OCI-LY7 (cell line): ENCODE data around the gene ZNF655. TPM values are rescaled to one million over a fixed set of nuclear protein-coding genes. Genes with fewer than 3 reads are reported as not detected.

Experiments used
- BruUV-seq: library from RNA; stranded (reverse); fragments of 400-500 nt; replicated peaks from 2 replicates; lab custom pipeline; 2021; lab: Mats Ljungman, UMichigan
- CTCF ChIA-PET: fragments of 300-600 bp; sonication (Branson Sonifier 250); formaldehyde crosslinking; loops from one replicate; lab custom pipeline; 2022; ENCODE audit warnings: antibody characterized with exemption; ENCODE audit not compliant: unreplicated experiment; lab: Charles Lee
- POLR2A ChIA-PET: fragments of 300-600 bp; sonication (Branson Sonifier 250); formaldehyde crosslinking; loops from one replicate; lab custom pipeline; 2022; ENCODE audit warnings: antibody characterized with exemption; lab: Charles Lee
- DNase-seq: peaks from one replicate; pipeline ENCODE4 v3.0.0-alpha.2; 2015; ENCODE audit warnings: low spot score
- H2AFZ ChIP-seq: fragments of 200-600 bp; sonication (generic), shearing (Covaris generic); 2 replicates; pipeline ENCODE4 v1.6.1; 2014; ENCODE audit warnings: mild to moderate bottlenecking, antibody characterized with exemption, low read length, moderate library complexity
- H3K27ac ChIP-seq: fragments of 200-600 bp; sonication (generic); 2 replicates; pipeline ENCODE4 v1.5.1; 2014; ENCODE audit warnings: mixed run types, low read depth, mild to moderate bottlenecking, moderate library complexity, low read length, inconsistent platforms; ENCODE audit not compliant: poor library complexity, severe bottlenecking
- H3K36me3 ChIP-seq: fragments of 200-600 bp; sonication (generic); 2 replicates; pipeline ENCODE4 v1.6.1; 2014; ENCODE audit warnings: mild to moderate bottlenecking, antibody characterized with exemption, low read length, moderate library complexity, mixed read lengths; ENCODE audit not compliant: insufficient read depth
- H3K4me1 ChIP-seq: fragments of 200-600 bp; sonication (generic); 2 replicates; pipeline ENCODE4 v1.5.1; 2014; ENCODE audit warnings: mild to moderate bottlenecking, low read length; ENCODE audit not compliant: insufficient read depth, poor library complexity, severe bottlenecking
- H3K4me2 ChIP-seq: fragments of 200-600 bp; sonication (generic); 2 replicates; pipeline ENCODE4 v1.6.1; 2014; ENCODE audit warnings: mild to moderate bottlenecking, low read length
- H3K4me3 ChIP-seq: fragments of 200-600 bp; sonication (generic); 2 replicates; pipeline ENCODE4 v1.5.1; 2014; ENCODE audit warnings: mild to moderate bottlenecking, low read depth, low read length; ENCODE audit not compliant: poor library complexity, severe bottlenecking
- H3K79me2 ChIP-seq: fragments of 200-600 bp; sonication (generic); 2 replicates; pipeline ENCODE4 v1.6.1; 2016; ENCODE audit warnings: low read depth, mild to moderate bottlenecking, low read length, moderate library complexity, mixed read lengths; ENCODE audit not compliant: insufficient read depth
- H3K9me2 ChIP-seq: fragments of 200-600 bp; sonication (generic); 2 replicates; pipeline ENCODE4 v1.6.1; 2016; ENCODE audit warnings: mild to moderate bottlenecking, low read length, mixed read lengths; ENCODE audit not compliant: insufficient read depth
- H3K9me3 ChIP-seq: fragments of 200-600 bp; sonication (generic); 2 replicates; pipeline ENCODE4 v1.6.1; 2014; ENCODE audit warnings: mild to moderate bottlenecking, mixed run types, low read length, mixed read lengths
- H4K20me1 ChIP-seq: fragments of 200-600 bp; sonication (generic); 2 replicates; pipeline ENCODE4 v1.6.1; 2014; ENCODE audit warnings: mild to moderate bottlenecking, antibody characterized with exemption, low read length, moderate library complexity, mixed read lengths; ENCODE audit not compliant: insufficient read depth
- CTCF ChIP-seq: fragments of 200-600 bp; sonication (generic); conservative IDR thresholded peaks from 2 replicates; pipeline ENCODE4 v1.5.1; 2014; ENCODE audit warnings: mild to moderate bottlenecking, antibody characterized with exemption, low read length, moderate library complexity, mixed read lengths
- EZH2phosphoT487 ChIP-seq: fragments of 200-600 bp; sonication (generic); IDR thresholded peaks from 2 replicates; pipeline ENCODE4 v1.6.1; 2018; ENCODE audit warnings: low read depth, borderline replicate concordance, mild to moderate bottlenecking, mixed run types, antibody characterized with exemption, low read length, moderate library complexity, mixed read lengths
- intact Hi-C: fragments of 100-400 bp; cut with micrococcal nuclease; formaldehyde crosslinking; loops from one replicate; pipeline ENCODE4 v1.10.0; 2022; ENCODE audit not compliant: unreplicated experiment
- total RNA-seq, 2 experiments: library from RNA; depleted of rRNA in 1 of 2; stranded (reverse); fragments of >200 nt in 1 of 2; shearing (Covaris generic) in 1 of 2; gene quantifications; 2 replicates each; pipeline ENCODE4 v1.2.3, GENCODE V29; 2014 to 2022

The ZNF655 gene
- total RNA-seq, 2 experiments from 2014 or later = 64.1 to 79.7 TPM

- Histone ChIP-seq H4K20me1 (no peaks in the 10 kb centered on the region), H3K36me3 (no peaks in the 10 kb centered on the region), H3K4me2 (no peak within 1 kb of the TSS), H3K79me2 (no peaks in the 10 kb centered on the region), H2AFZ (no peak within 1 kb of the TSS), H3K9me3 (no peaks in the 10 kb centered on the region), H3K27ac (no peak within 1 kb of the TSS), H3K4me1 (no peaks in the 10 kb centered on the region), H3K9me2 (no peaks in the 10 kb centered on the region), H3K4me3 (no peak within 1 kb of the TSS)
- POLR2A ChIA-PET = no interaction called here
- intact Hi-C loops = no loop called here
- TF ChIP-seq CTCF (no peak), EZH2phosphoT487 (no peak)
- BruUV-seq = no TSS peak
- CTCF ChIA-PET = no interaction called here
- no peak for DNase-seq
These were observed 39.5 kb downstream of the ZNF655 start, which contains the start of gene TMEM225B for GRCh38 chr7:99597762-99598501. TSS of gene TMEM225B (plus strand) at chr7:99598267. CDS start at chr7:99604389, 6,122 bp downstream.

GRCh38 chr7:99599836-99600235 is 41.4 kb downstream of the ZNF655 start:
- H3K9me3 ChIP-seq = no peaks in the 10 kb centered on the region
- no peaks in the 10 kb centered on the region for H3K9me2 ChIP-seq
- DNase-seq = no peak
- no peaks in the 10 kb centered on the region for H3K79me2 ChIP-seq
- H3K4me3 ChIP-seq = no peak overlapping the region
- intact Hi-C loops = no loop called here
- H2AFZ ChIP-seq = no peak overlapping the region
- BruUV-seq = no TSS peak
- H4K20me1 ChIP-seq = no peaks in the 10 kb centered on the region
- H3K36me3 ChIP-seq = no peaks in the 10 kb centered on the region
- H3K27ac ChIP-seq = no peak overlapping the region
- H3K4me1 ChIP-seq = no peaks in the 10 kb centered on the region
- CTCF ChIA-PET = no interaction called here
- POLR2A ChIA-PET = no interaction called here
- TF ChIP-seq CTCF (no peak), EZH2phosphoT487 (no peak)
- H3K4me2 ChIP-seq = no peak overlapping the region

GRCh38 chr7:99601656-99602310 is 43.3 kb downstream of the ZNF655 start:
- no TSS peak for BruUV-seq
- TF ChIP-seq CTCF = no peak
- no peak for TF ChIP-seq EZH2phosphoT487
- no peak for DNase-seq
- no peak overlapping the region for H3K27ac ChIP-seq
- H3K4me3 ChIP-seq = no peak overlapping the region
- ChIA-PET CTCF (no interaction called here), POLR2A (no interaction called here)
- H3K79me2 ChIP-seq = no peaks in the 10 kb centered on the region
- H3K4me2 ChIP-seq = no peak overlapping the region
- no peak overlapping the region for H2AFZ ChIP-seq
- H3K36me3 ChIP-seq = no peaks in the 10 kb centered on the region
- intact Hi-C loops = no loop called here
- no peaks in the 10 kb centered on the region for H3K9me3 ChIP-seq
- H4K20me1 ChIP-seq = no peaks in the 10 kb centered on the region
- H3K9me2 ChIP-seq = no peaks in the 10 kb centered on the region
- H3K4me1 ChIP-seq = no peaks in the 10 kb centered on the region
